A673 (cell line): Measurements from ENCODE around the gene CUTA. TPM values are rescaled to one million over a fixed set of nuclear protein-coding genes. Genes with fewer than 3 reads are reported as not detected.

ENCODE experiments used
- BruUV-seq: library from RNA; stranded (reverse); fragments of 400-500 nt; replicated peaks from 2 replicates; lab custom pipeline; 2021; lab: Mats Ljungman, UMichigan
- CTCF ChIA-PET: fragments of 300-600 bp; sonication (Branson Sonifier 250); formaldehyde crosslinking; loops from one replicate; lab custom pipeline; 2022; ENCODE audit warnings: antibody characterized with exemption; lab: Charles Lee
- POLR2A ChIA-PET: fragments of 300-600 bp; sonication (Branson Sonifier 250); formaldehyde crosslinking; loops from one replicate; lab custom pipeline; 2022; ENCODE audit warnings: antibody characterized with exemption; ENCODE audit not compliant: low non-redundant PET; lab: Charles Lee
- DNase-seq: peaks from one replicate; pipeline ENCODE4 v3.0.0-alpha.2; 2015; ENCODE audit warnings: low spot score
- H3K27ac ChIP-seq: fragments of 200-600 bp; sonication (generic); 2 replicates; pipeline ENCODE4 v1.5.1; 2016; ENCODE audit warnings: mixed run types, low read depth, mild to moderate bottlenecking, mixed read lengths, antibody characterized with exemption, low read length; ENCODE audit not compliant: poor library complexity, severe bottlenecking
- H3K27me3 ChIP-seq: fragments of 200-600 bp; sonication (generic); replicated peaks from 2 replicates; pipeline ENCODE4 v1.6.1; 2017; ENCODE audit warnings: mixed run types, low read depth, mild to moderate bottlenecking, mixed read lengths, antibody characterized with exemption, low read length; ENCODE audit not compliant: insufficient read depth, poor library complexity
- H3K36me3 ChIP-seq: fragments of 200-600 bp; sonication (generic); 2 replicates; pipeline ENCODE4 v1.6.1; 2016; ENCODE audit warnings: mixed run types, mild to moderate bottlenecking, mixed read lengths, antibody characterized with exemption, low read length; ENCODE audit not compliant: insufficient read depth, poor library complexity, severe bottlenecking
- H3K4me1 ChIP-seq: fragments of 200-600 bp; sonication (generic); 2 replicates; pipeline ENCODE4 v1.6.1; 2017; ENCODE audit warnings: mixed run types, mild to moderate bottlenecking, mixed read lengths, antibody characterized with exemption, low read length; ENCODE audit not compliant: insufficient read depth, poor library complexity, severe bottlenecking
- H3K4me3 ChIP-seq: fragments of 200-600 bp; sonication (generic); 2 replicates; pipeline ENCODE4 v1.5.1; 2016; ENCODE audit warnings: low read depth, mixed run types, mild to moderate bottlenecking, mixed read lengths, low read length; ENCODE audit not compliant: poor library complexity, severe bottlenecking
- H3K9me3 ChIP-seq: fragments of 200-600 bp; sonication (generic); 2 replicates; pipeline ENCODE4 v1.6.1; 2016; ENCODE audit warnings: mixed run types, low read depth, mild to moderate bottlenecking, mixed read lengths, antibody characterized with exemption, low read length; ENCODE audit not compliant: poor library complexity, severe bottlenecking
- CTCF ChIP-seq: fragments of 300-800, 200-600 bp; sonication (generic); conservative IDR thresholded peaks from 2 replicates; pipeline ENCODE4 v1.5.1; 2017; ENCODE audit warnings: low read depth, mild to moderate bottlenecking, antibody characterized with exemption, low read length, moderate library complexity, mixed read lengths
- EZH2 ChIP-seq: fragments of 200-600 bp; sonication (generic); IDR thresholded peaks from 2 replicates; pipeline ENCODE4 v1.6.1; 2017; ENCODE audit warnings: borderline replicate concordance, low read depth, mild to moderate bottlenecking, mixed read lengths, antibody characterized with exemption, low read length; ENCODE audit not compliant: poor library complexity, severe bottlenecking
- intact Hi-C: fragments of 100-400 bp; cut with micrococcal nuclease; formaldehyde crosslinking; loops from one replicate; pipeline ENCODE4 v1.10.0; 2022; ENCODE audit not compliant: unreplicated experiment
- total RNA-seq: library from RNA; stranded (reverse); gene quantifications from 2 replicates; pipeline ENCODE4 v1.2.3, GENCODE V29; 2021

Gene CUTA
- total RNA-seq, 1 experiment from 2014 or later: 221 TPM

- Histone ChIP-seq H3K36me3 (peaks cover 64% of the 10 kb centered on the region), H3K4me3 (no peak overlapping the region), H3K4me1 (peaks cover 9% of the 10 kb centered on the region), H3K27me3 (no peaks in the 10 kb centered on the region), H3K9me3 (no peaks in the 10 kb centered on the region), H3K27ac (no peak overlapping the region)
- no TSS peak for BruUV-seq
- POLR2A ChIA-PET: interaction anchor here (0.6 kb wide), 1 partner anchor 102 kb away, joined by 3 read pairs; no protein-coding TSS in a partner anchor
- no peak for DNase-seq
- CTCF ChIA-PET: no interaction called here
- intact Hi-C loops: no loop called here
- TF ChIP-seq EZH2 (no peak), CTCF (peak; percentile 31; the same call in 1 of the 2 replicates)
These were observed 10.7 kb downstream of the CUTA start for GRCh38 chr6:33407132-33407718.

- intact Hi-C loops: no loop called here
- Histone ChIP-seq H3K27ac (no peak overlapping the region), H3K27me3 (no peaks in the 10 kb centered on the region), H3K36me3 (peaks cover 74% of the 10 kb centered on the region), H3K4me1 (peaks cover 9% of the 10 kb centered on the region), H3K4me3 (no peak overlapping the region), H3K9me3 (no peaks in the 10 kb centered on the region)
- TF ChIP-seq CTCF: no peak
- no peak for TF ChIP-seq EZH2
- BruUV-seq: no TSS peak
- POLR2A ChIA-PET: no interaction called here
- DNase-seq: no peak
- CTCF ChIA-PET: no interaction called here
These were observed 11.8 kb downstream of the CUTA start for GRCh38 chr6:33406126-33406525.

GRCh38 chr6:33405386-33405940 is 12.4 kb downstream of the CUTA start:
- TF ChIP-seq CTCF: no peak
- TF ChIP-seq EZH2: no peak
- Histone ChIP-seq H3K4me1 (peaks cover 9% of the 10 kb centered on the region), H3K36me3 (peaks cover 79% of the 10 kb centered on the region), H3K27me3 (no peaks in the 10 kb centered on the region), H3K27ac (no peak overlapping the region), H3K4me3 (no peak overlapping the region), H3K9me3 (no peaks in the 10 kb centered on the region)
- POLR2A ChIA-PET: no interaction called here
- no peak for DNase-seq
- no TSS peak for BruUV-seq
- intact Hi-C loops: no loop called here
- CTCF ChIA-PET: no interaction called here
